ENCODE results near the gene PRTFDC1.

Gene PRTFDC1

DNA sequence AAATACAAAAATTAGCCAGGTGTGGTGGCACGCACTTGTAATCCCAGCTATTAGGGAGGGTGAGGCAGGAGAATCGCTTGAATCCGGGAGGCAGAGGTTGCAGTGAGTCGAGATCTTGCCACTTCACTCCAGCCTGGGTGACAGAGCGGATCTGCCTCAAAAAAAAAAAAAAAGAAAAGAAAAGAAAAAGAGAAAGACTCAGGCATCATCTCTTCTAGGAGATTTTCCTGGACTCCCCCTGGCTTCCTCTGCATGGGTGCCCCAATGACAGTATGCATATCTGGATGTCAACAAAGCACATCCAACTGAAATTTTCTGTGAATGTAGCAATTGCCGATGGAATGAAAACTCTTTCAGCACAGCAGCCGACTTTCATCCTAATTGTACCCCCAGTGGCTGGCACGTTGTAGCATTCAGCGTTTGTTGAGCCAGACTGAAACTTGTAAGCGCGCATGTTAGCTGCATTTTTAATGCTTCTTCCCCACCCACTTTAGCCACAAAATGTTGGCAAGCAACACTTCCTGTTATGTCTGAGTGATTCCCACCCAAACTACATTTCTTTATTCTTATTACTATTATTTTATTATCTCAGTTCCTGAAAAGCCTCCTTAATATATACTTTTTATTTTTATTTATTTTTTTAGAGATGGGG, 70.2 kb downstream of the PRTFDC1 start:
- TF ChIP-seq, protein P1, sequence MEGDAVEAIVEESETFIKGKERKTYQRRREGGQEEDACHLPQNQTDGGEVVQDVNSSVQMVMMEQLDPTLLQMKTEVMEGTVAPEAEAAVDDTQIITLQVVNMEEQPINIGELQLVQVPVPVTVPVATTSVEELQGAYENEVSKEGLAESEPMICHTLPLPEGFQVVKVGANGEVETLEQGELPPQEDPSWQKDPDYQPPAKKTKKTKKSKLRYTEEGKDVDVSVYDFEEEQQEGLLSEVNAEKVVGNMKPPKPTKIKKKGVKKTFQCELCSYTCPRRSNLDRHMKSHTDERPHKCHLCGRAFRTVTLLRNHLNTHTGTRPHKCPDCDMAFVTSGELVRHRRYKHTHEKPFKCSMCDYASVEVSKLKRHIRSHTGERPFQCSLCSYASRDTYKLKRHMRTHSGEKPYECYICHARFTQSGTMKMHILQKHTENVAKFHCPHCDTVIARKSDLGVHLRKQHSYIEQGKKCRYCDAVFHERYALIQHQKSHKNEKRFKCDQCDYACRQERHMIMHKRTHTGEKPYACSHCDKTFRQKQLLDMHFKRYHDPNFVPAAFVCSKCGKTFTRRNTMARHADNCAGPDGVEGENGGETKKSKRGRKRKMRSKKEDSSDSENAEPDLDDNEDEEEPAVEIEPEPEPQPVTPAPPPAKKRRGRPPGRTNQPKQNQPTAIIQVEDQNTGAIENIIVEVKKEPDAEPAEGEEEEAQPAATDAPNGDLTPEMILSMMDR (IDR thresholded peaks at IDR 0.05; ENCODE audit: insufficient read depth, low read length, poor library complexity, severe bottlenecking): no peak
- TF ChIP-seq EZH2phosphoT487 (conservative IDR thresholded peaks at IDR 0.05; ENCODE audit: low read length): no peak
- Histone ChIP-seq H4K20me1 (ENCODE audit: low read depth, low read length) (no peaks in the 10 kb centered on the region), H2AFZ (ENCODE audit: low read depth, low read length, severe bottlenecking) (no peak overlapping the region), H3K4me3 (ENCODE audit: insufficient read depth, low read length, poor library complexity, severe bottlenecking) (no peak overlapping the region), H3F3A (ENCODE audit: insufficient read depth) (no peaks in the 10 kb centered on the region), H3K9me2 (replicated peaks; ENCODE audit: insufficient read depth, low read length) (no peaks in the 10 kb centered on the region), H3K9me3 (ENCODE audit: insufficient read depth, low read length) (no peaks in the 10 kb centered on the region), H3K79me2 (ENCODE audit: insufficient read depth, low read length) (no peaks in the 10 kb centered on the region), H3K36me3 (ENCODE audit: low read length) (no peaks in the 10 kb centered on the region), H3K4me2 (ENCODE audit: low read depth, low read length, poor library complexity, severe bottlenecking) (no peak overlapping the region), H3K9ac (ENCODE audit: low read length) (no peak overlapping the region), H3K27ac (ENCODE audit: low read depth, low read length) (no peak overlapping the region), H3K27me3 (ENCODE audit: low read length) (no peaks in the 10 kb centered on the region)

DNA sequence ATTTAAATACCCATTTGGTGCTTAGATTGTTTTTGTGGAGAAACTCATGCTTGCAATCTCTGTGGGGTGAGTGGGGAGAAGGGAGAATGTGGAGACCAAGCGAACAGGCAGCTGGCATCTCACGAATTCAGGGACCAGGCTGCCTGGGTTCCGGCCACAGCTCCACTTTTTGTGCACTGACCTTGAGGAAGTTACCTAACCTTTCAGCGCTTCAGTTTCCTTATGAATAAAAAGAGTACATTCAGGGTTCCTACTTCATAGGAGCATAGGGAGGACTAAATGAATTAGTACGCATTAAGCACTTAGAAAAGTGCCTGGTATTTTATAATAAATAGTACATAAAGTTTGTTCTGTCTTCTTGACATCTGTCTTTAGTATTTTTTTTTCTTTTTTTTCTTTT, 72.5 kb downstream of the PRTFDC1 start:
- Histone ChIP-seq H3K27me3 (ENCODE audit: low read length) (no peaks in the 10 kb centered on the region), H3K9me2 (replicated peaks; ENCODE audit: insufficient read depth, low read length) (no peaks in the 10 kb centered on the region), H3K4me3 (ENCODE audit: insufficient read depth, low read length, poor library complexity, severe bottlenecking) (no peak overlapping the region), H3K9me3 (ENCODE audit: insufficient read depth, low read length) (no peaks in the 10 kb centered on the region), H3K4me2 (ENCODE audit: low read depth, low read length, poor library complexity, severe bottlenecking) (no peak overlapping the region), H3F3A (ENCODE audit: insufficient read depth) (no peaks in the 10 kb centered on the region), H2AFZ (ENCODE audit: low read depth, low read length, severe bottlenecking) (no peak overlapping the region), H3K36me3 (ENCODE audit: low read length) (no peaks in the 10 kb centered on the region), H3K27ac (ENCODE audit: low read depth, low read length) (no peak overlapping the region), H3K79me2 (ENCODE audit: insufficient read depth, low read length) (no peaks in the 10 kb centered on the region), H3K9ac (ENCODE audit: low read length) (no peak overlapping the region), H4K20me1 (ENCODE audit: low read depth, low read length) (no peaks in the 10 kb centered on the region)
- TF ChIP-seq, protein P1 (IDR thresholded peaks at IDR 0.05; ENCODE audit: insufficient read depth, low read length, poor library complexity, severe bottlenecking): no peak
- TF ChIP-seq EZH2phosphoT487 (conservative IDR thresholded peaks at IDR 0.05; ENCODE audit: low read length): no peak

DNA sequence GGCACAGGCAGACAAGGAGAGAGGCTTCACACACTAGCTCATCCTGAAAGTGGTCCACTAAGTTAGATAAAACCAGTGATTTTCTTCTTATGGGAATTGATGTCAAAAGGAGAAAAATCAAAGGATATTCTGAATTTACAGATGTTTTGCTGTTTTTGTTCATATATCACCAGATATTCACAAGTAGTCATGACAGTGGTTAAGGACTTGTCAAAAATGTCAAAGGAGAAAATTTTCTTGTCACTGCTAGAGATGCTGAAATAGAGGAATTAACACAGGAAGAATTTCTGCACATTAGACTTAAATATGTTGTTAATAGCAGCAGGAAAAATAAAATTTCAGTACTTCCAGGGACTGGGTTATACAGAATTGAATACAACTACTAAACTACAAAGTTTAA, 78.3 kb downstream of the PRTFDC1 start:
- H3K79me2 ChIP-seq (ENCODE audit: insufficient read depth, low read length): no peaks in the 10 kb centered on the region
- TF ChIP-seq EZH2phosphoT487 (conservative IDR thresholded peaks at IDR 0.05; ENCODE audit: low read length): no peak
- TF ChIP-seq, protein P1 (IDR thresholded peaks at IDR 0.05; ENCODE audit: insufficient read depth, low read length, poor library complexity, severe bottlenecking): no peak
- no peaks in the 10 kb centered on the region for H3F3A ChIP-seq (ENCODE audit: insufficient read depth)
- no peaks in the 10 kb centered on the region for H3K9me3 ChIP-seq (ENCODE audit: insufficient read depth, low read length)
- no peaks in the 10 kb centered on the region for H3K27me3 ChIP-seq (ENCODE audit: low read length)
- H3K36me3 ChIP-seq (ENCODE audit: low read length): no peaks in the 10 kb centered on the region
- no peaks in the 10 kb centered on the region for H4K20me1 ChIP-seq (ENCODE audit: low read depth, low read length)
- H3K4me2 ChIP-seq (ENCODE audit: low read depth, low read length, poor library complexity, severe bottlenecking): no peak overlapping the region
- H3K9ac ChIP-seq (ENCODE audit: low read length): no peak overlapping the region
- no peak overlapping the region for H3K27ac ChIP-seq (ENCODE audit: low read depth, low read length)
- no peaks in the 10 kb centered on the region for H3K9me2 ChIP-seq (replicated peaks; ENCODE audit: insufficient read depth, low read length)
- no peak overlapping the region for H3K4me3 ChIP-seq (ENCODE audit: insufficient read depth, low read length, poor library complexity, severe bottlenecking)
- H2AFZ ChIP-seq (ENCODE audit: low read depth, low read length, severe bottlenecking): no peak overlapping the region
